SU-DHL-6 (cell line): ENCODE results near the gene CHCHD1.

Source experiments
- H2AFZ ChIP-seq: fragments of 200-600 bp; sonication (generic); 2 replicates; pipeline ENCODE4 v1.6.1; 2014; ENCODE audit warnings: low read depth, mild to moderate bottlenecking, moderate library complexity, mixed read lengths, antibody characterized with exemption, low read length; ENCODE audit not compliant: severe bottlenecking
- H3F3A ChIP-seq: fragments of 200-600 bp; shearing (Covaris generic); 2 replicates; pipeline ENCODE4 v1.6.0; 2016; ENCODE audit warnings: antibody characterized with exemption, mild to moderate bottlenecking; ENCODE audit not compliant: insufficient read depth
- H3K27ac ChIP-seq: fragments of 200-600 bp; sonication (generic); 2 replicates; pipeline ENCODE4 v1.5.1; 2016; ENCODE audit warnings: low read depth, mild to moderate bottlenecking, low read length, moderate library complexity, mixed read lengths
- H3K27me3 ChIP-seq: fragments of 200-600 bp; sonication (generic), shearing (Covaris generic); 2 replicates; pipeline ENCODE4 v1.6.0; 2014; ENCODE audit warnings: mild to moderate bottlenecking, low read length
- H3K36me3 ChIP-seq: fragments of 200-600 bp; sonication (generic); 2 replicates; pipeline ENCODE4 v1.6.1; 2014; ENCODE audit warnings: mild to moderate bottlenecking, low read length, mixed read lengths
- H3K4me2 ChIP-seq: fragments of 300-600, 200-600 bp; shearing (Covaris generic), sonication (generic); 2 replicates; pipeline ENCODE4 v1.6.0; 2014; ENCODE audit warnings: low read length, low read depth, mild to moderate bottlenecking; ENCODE audit not compliant: poor library complexity, severe bottlenecking
- H3K4me3 ChIP-seq: fragments of 200-600 bp; sonication (generic); 2 replicates; pipeline ENCODE4 v1.5.1; 2014; ENCODE audit warnings: antibody characterized with exemption, low read length, mild to moderate bottlenecking, mixed read lengths; ENCODE audit not compliant: insufficient read depth, poor library complexity, severe bottlenecking
- H3K79me2 ChIP-seq: fragments of 200-600 bp; sonication (generic); 2 replicates; pipeline ENCODE4 v1.6.1; 2014; ENCODE audit warnings: mild to moderate bottlenecking, low read length, moderate library complexity; ENCODE audit not compliant: insufficient read depth
- H3K9ac ChIP-seq: fragments of 200-600 bp; sonication (generic); 2 replicates; pipeline ENCODE4 v1.7.0; 2014; ENCODE audit warnings: mild to moderate bottlenecking, low read length
- H3K9me2 ChIP-seq: fragments of 200-600 bp; sonication (generic); replicated peaks from 2 replicates; pipeline ENCODE4 v1.6.1; 2014; ENCODE audit warnings: low read length; ENCODE audit not compliant: insufficient read depth
- H3K9me3 ChIP-seq: fragments of 200-600 bp; sonication (generic); 2 replicates; pipeline ENCODE4 v1.6.1; 2014; ENCODE audit warnings: low read length, mixed read lengths; ENCODE audit not compliant: insufficient read depth
- H4K20me1 ChIP-seq: fragments of 200-600 bp; sonication (generic); 2 replicates; pipeline ENCODE4 v1.6.1; 2014; ENCODE audit warnings: low read depth, mild to moderate bottlenecking, antibody characterized with exemption, low read length, moderate library complexity, mixed read lengths
- CTCF ChIP-seq: fragments of 200-600 bp; sonication (generic); IDR thresholded peaks from one replicate; pipeline ENCODE4 v1.5.1; 2017; ENCODE audit warnings: antibody characterized with exemption, mild to moderate bottlenecking, low read length, moderate library complexity; ENCODE audit not compliant: insufficient read depth, poor library complexity, severe bottlenecking
- EZH2phosphoT487 ChIP-seq: fragments of 200-600 bp; sonication (generic), shearing (Covaris generic); conservative IDR thresholded peaks from 2 replicates; pipeline ENCODE4 v1.6.1; 2018; ENCODE audit warnings: mild to moderate bottlenecking, antibody characterized with exemption, low read length, moderate library complexity, mixed read lengths

The CHCHD1 gene

GRCh38 chr10:73798927-73799560, 17.2 kb downstream of the CHCHD1 start:
- H3K79me2 ChIP-seq: no peaks in the 10 kb centered on the region
- no peak overlapping the region for H3K4me2 ChIP-seq
- no peaks in the 10 kb centered on the region for H3K27me3 ChIP-seq
- no peaks in the 10 kb centered on the region for H3K9me3 ChIP-seq
- H3K36me3 ChIP-seq: no peaks in the 10 kb centered on the region
- TF ChIP-seq CTCF (no peak), EZH2phosphoT487 (no peak)
- no peak overlapping the region for H2AFZ ChIP-seq
- H3K9me2 ChIP-seq: no peaks in the 10 kb centered on the region
- H4K20me1 ChIP-seq: no peaks in the 10 kb centered on the region
- no peak overlapping the region for H3K4me3 ChIP-seq
- no peak overlapping the region for H3K9ac ChIP-seq
- no peak overlapping the region for H3K27ac ChIP-seq
- H3F3A ChIP-seq: no peaks in the 10 kb centered on the region

GRCh38 chr10:73799899-73800559, 18.2 kb downstream of the CHCHD1 start:
- H3F3A ChIP-seq: no peaks in the 10 kb centered on the region
- no peaks in the 10 kb centered on the region for H3K79me2 ChIP-seq
- no peaks in the 10 kb centered on the region for H4K20me1 ChIP-seq
- H3K36me3 ChIP-seq: no peaks in the 10 kb centered on the region
- TF ChIP-seq EZH2phosphoT487 (no peak), CTCF (no peak)
- H3K9me3 ChIP-seq: no peaks in the 10 kb centered on the region
- H2AFZ ChIP-seq: no peak overlapping the region
- no peaks in the 10 kb centered on the region for H3K27me3 ChIP-seq
- H3K9me2 ChIP-seq: no peaks in the 10 kb centered on the region
- no peak overlapping the region for H3K27ac ChIP-seq
- no peak overlapping the region for H3K4me3 ChIP-seq
- H3K9ac ChIP-seq: no peak overlapping the region
- H3K4me2 ChIP-seq: no peak overlapping the region

GRCh38 chr10:73800560-73801252, 18.9 kb downstream of the CHCHD1 start:
- no peaks in the 10 kb centered on the region for H3K9me2 ChIP-seq
- H2AFZ ChIP-seq: no peak overlapping the region
- H3F3A ChIP-seq: no peaks in the 10 kb centered on the region
- TF ChIP-seq CTCF: no peak
- no peak for TF ChIP-seq EZH2phosphoT487
- no peak overlapping the region for H3K9ac ChIP-seq
- no peaks in the 10 kb centered on the region for H3K9me3 ChIP-seq
- no peaks in the 10 kb centered on the region for H3K27me3 ChIP-seq
- H3K36me3 ChIP-seq: no peaks in the 10 kb centered on the region
- no peak overlapping the region for H3K4me3 ChIP-seq
- no peaks in the 10 kb centered on the region for H4K20me1 ChIP-seq
- H3K4me2 ChIP-seq: no peak overlapping the region
- H3K79me2 ChIP-seq: no peaks in the 10 kb centered on the region
- H3K27ac ChIP-seq: no peak overlapping the region
